Lower leg skin (tissue), 3 donors: ENCODE results near the gene LRIT1.

ENCODE experiments used
- CTCF ChIP-seq, 3 donors: fragments of 450-650 bp; IDR thresholded peaks; one replicate each; pipeline ENCODE4 v1.5.1; 2016; ENCODE audit warnings: antibody characterized with exemption in 3 of 3, mild to moderate bottlenecking in 3 of 3, moderate library complexity in 2 of 3
- POLR2A ChIP-seq, 2 donors: fragments of 450-650 bp; IDR thresholded peaks; one replicate each; pipeline ENCODE4 v1.6.1; 2016 to 2017; ENCODE audit warnings: antibody characterized with exemption in 2 of 2, mild to moderate bottlenecking in 1 of 2, moderate library complexity in 1 of 2

GRCh38 chr10:84288151-84288550 lies 46.8 kb upstream of the LRIT1 start:
- TF ChIP-seq CTCF (IDR thresholded peaks at IDR 0.05) (no peak), POLR2A (IDR thresholded peaks at IDR 0.05) (no peak)
